ENCODE results near the gene GABBR2. TPM values are rescaled to one million over a fixed set of nuclear protein-coding genes. Genes with fewer than 3 reads are reported as not detected.

Gene GABBR2
- total and polyA plus RNA-seq, 9 of the 15 experiments (the other 6 are each of a cell fraction or from before 2014, with no cell fraction given): 0.15 to 1.9 (median 0.32) TPM

- no peak overlapping the region for H3K4me2 ChIP-seq (ENCODE audit: insufficient read depth, low read length)
- no peaks in the 10 kb centered on the region for H3K9me1 ChIP-seq (ENCODE audit: control insufficient read depth, insufficient read depth, low read length)
- H3K27ac ChIP-seq (ENCODE audit: extremely low read depth, low read depth, low read length): peak overlapping the region; percentile 80
- no peaks in the 10 kb centered on the region for H4K20me1 ChIP-seq (replicated peaks; ENCODE audit: control insufficient read depth, insufficient read depth, low read length)
- no peak overlapping the region for H3K4me3 ChIP-seq
- ChIA-PET CTCF (ENCODE audit: low intra/inter-chr PET ratio) (interaction anchor here (0.6 kb wide), 1 partner anchor 266 kb away, joined by 5 read pairs; no protein-coding TSS in a partner anchor), POLR2A (interaction anchor here (1.0 kb wide), 1 partner anchor 10 kb away, joined by 3 read pairs; no protein-coding TSS in a partner anchor)
- ATAC-seq (peak; percentile 59), DNase-seq (ENCODE audit: extremely low read depth in 1 of 4, low spot score in 3 of 4) (peak; percentile 46 to 65 (median 61)), FAIRE-seq (peak; percentile 29)
- H3K9me3 ChIP-seq (replicated peaks; ENCODE audit: control insufficient read depth, insufficient read depth, low read depth, low read length): no peaks in the 10 kb centered on the region
- BruUV-seq (replicated peaks): no TSS peak
- no peaks in the 10 kb centered on the region for H3K79me2 ChIP-seq (ENCODE audit: control insufficient read depth, insufficient read depth, low read length)
- H2AFZ ChIP-seq (ENCODE audit: low read depth, low read length): peak overlapping the region; percentile 89
- peaks cover 29 to 64% of the 10 kb centered on the region in 2 experiments for H3K4me1 ChIP-seq (replicated peaks in 1 of 2; ENCODE audit: control insufficient read depth in 2 of 2, insufficient read depth in 2 of 2, low read length in 2 of 2)
- in situ Hi-C loops (cut with MboI): loop anchor here (5.0 to 25.0 kb wide), 3 partner anchors 226 to 463 kb away; no protein-coding TSS in a partner anchor
- no peaks in the 10 kb centered on the region for H3K27me3 ChIP-seq (ENCODE audit: control insufficient read depth in 2 of 2, insufficient read depth in 2 of 2, low read length in 2 of 2)
- no peaks in the 10 kb centered on the region for H3K36me3 ChIP-seq (ENCODE audit: control insufficient read depth, insufficient read depth, low read length)
- no peak overlapping the region for H3K9ac ChIP-seq (ENCODE audit: insufficient read depth in 1 of 2, low read depth in 2 of 2, low read length in 2 of 2)
- intact Hi-C loops (cut with micrococcal nuclease): loop anchor here (10.0 kb wide), 3 partner anchors 103 to 263 kb away; no protein-coding TSS in a partner anchor
- no peak for TF ChIP-seq ZNF347 (CRISPR knock-in tag; IDR thresholded peaks at IDR 0.05; ENCODE audit: low read depth)
- 0 out of 2 replicates have a peak, but pooled peaks have one; percentile 26 for TF ChIP-seq JUND (IDR thresholded peaks at IDR 0.05; ENCODE audit: borderline replicate concordance, low read depth, low read length)
- no peak for TF ChIP-seq JUND (tag; IDR thresholded peaks at IDR 0.05; ENCODE audit: borderline replicate concordance, low read depth, low read length)
- TF ChIP-seq, protein P1, sequence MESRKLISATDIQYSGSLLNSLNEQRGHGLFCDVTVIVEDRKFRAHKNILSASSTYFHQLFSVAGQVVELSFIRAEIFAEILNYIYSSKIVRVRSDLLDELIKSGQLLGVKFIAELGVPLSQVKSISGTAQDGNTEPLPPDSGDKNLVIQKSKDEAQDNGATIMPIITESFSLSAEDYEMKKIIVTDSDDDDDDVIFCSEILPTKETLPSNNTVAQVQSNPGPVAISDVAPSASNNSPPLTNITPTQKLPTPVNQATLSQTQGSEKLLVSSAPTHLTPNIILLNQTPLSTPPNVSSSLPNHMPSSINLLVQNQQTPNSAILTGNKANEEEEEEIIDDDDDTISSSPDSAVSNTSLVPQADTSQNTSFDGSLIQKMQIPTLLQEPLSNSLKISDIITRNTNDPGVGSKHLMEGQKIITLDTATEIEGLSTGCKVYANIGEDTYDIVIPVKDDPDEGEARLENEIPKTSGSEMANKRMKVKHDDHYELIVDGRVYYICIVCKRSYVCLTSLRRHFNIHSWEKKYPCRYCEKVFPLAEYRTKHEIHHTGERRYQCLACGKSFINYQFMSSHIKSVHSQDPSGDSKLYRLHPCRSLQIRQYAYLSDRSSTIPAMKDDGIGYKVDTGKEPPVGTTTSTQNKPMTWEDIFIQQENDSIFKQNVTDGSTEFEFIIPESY (CRISPR knock-in tag; IDR thresholded peaks at IDR 0.05): peak; percentile 37; the same call in 1 of the 2 replicates
- TF ChIP-seq CXXC5 (CRISPR knock-in tag; IDR thresholded peaks at IDR 0.05): 0 out of 2 replicates have a peak, but pooled peaks have one; percentile 4
- TF ChIP-seq RAD51 (IDR thresholded peaks at IDR 0.05; ENCODE audit: borderline replicate concordance, low read depth): peak; percentile 84
- TF ChIP-seq CBFA2T2 (conservative IDR thresholded peaks at IDR 0.05): peak; percentile 34; the same call in 1 of the 2 replicates
- TF ChIP-seq, protein P2, sequence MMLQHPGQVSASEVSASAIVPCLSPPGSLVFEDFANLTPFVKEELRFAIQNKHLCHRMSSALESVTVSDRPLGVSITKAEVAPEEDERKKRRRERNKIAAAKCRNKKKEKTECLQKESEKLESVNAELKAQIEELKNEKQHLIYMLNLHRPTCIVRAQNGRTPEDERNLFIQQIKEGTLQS (IDR thresholded peaks at IDR 0.05): peak; percentile 71
- TF ChIP-seq, protein P2 (CRISPR knock-in tag; conservative IDR thresholded peaks at IDR 0.05): no peak
- TF ChIP-seq YY1 (IDR thresholded peaks at IDR 0.05; ENCODE audit: borderline replicate concordance in 1 of 3, control insufficient read depth in 1 of 3, extremely low read depth in 1 of 3, insufficient read depth in 3 of 3, insufficient read length in 1 of 3, insufficient replicate concordance in 2 of 3, low read depth in 1 of 3, low read length in 2 of 3): peak in 2 of 3 experiments; percentile 18 to 64
- TF ChIP-seq CBX3 (IDR thresholded peaks at IDR 0.05; ENCODE audit: borderline replicate concordance in 1 of 2, low read length in 2 of 2): 0 out of 3 replicates have a peak, but pooled peaks of 1 of the 2 experiments have one; percentile 18
- TF ChIP-seq, protein P3, sequence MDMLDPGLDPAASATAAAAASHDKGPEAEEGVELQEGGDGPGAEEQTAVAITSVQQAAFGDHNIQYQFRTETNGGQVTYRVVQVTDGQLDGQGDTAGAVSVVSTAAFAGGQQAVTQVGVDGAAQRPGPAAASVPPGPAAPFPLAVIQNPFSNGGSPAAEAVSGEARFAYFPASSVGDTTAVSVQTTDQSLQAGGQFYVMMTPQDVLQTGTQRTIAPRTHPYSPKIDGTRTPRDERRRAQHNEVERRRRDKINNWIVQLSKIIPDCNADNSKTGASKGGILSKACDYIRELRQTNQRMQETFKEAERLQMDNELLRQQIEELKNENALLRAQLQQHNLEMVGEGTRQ (CRISPR knock-in tag; IDR thresholded peaks at IDR 0.05): peak; percentile 92
- peak; percentile 5; the same call in 1 of the 2 replicates for TF ChIP-seq FOSL1 (tag; conservative IDR thresholded peaks at IDR 0.05)
Observed at GRCh38 chr9:98311541-98311940, 397.2 kb downstream of the GABBR2 start.

Data from K562 (cell line).